Measurements from ENCODE around the gene MYBPH.

DNA sequence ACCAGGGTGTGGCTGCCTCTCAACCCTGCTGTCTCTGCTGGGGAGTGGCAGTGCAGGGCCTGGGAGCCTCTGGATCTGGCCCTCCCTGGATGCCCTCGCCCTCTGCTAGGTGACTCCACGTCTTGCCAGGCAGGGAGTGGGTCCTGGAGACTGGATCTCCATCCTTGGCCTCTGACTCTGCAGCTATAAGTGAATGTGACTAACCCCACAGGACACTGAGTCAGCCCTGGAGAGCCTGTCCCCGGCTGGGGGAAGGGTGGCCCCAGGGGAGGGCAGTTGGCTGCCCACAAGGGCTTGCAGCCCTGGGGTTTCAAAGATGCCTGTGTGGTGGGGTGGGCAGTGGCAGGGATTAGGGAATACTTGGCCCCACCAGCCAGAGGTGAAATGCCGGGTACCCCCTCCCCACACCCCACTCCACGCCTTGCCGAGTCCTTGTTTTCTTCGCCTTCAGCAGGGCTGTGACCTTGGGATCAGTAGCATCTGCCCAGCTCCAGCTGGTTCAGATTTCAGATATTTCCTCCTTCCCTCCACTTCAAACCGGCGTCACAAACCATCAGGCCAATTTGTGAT is 1.9 kb upstream of the MYBPH start:
- TF ChIP-seq, protein P1, sequence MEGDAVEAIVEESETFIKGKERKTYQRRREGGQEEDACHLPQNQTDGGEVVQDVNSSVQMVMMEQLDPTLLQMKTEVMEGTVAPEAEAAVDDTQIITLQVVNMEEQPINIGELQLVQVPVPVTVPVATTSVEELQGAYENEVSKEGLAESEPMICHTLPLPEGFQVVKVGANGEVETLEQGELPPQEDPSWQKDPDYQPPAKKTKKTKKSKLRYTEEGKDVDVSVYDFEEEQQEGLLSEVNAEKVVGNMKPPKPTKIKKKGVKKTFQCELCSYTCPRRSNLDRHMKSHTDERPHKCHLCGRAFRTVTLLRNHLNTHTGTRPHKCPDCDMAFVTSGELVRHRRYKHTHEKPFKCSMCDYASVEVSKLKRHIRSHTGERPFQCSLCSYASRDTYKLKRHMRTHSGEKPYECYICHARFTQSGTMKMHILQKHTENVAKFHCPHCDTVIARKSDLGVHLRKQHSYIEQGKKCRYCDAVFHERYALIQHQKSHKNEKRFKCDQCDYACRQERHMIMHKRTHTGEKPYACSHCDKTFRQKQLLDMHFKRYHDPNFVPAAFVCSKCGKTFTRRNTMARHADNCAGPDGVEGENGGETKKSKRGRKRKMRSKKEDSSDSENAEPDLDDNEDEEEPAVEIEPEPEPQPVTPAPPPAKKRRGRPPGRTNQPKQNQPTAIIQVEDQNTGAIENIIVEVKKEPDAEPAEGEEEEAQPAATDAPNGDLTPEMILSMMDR (IDR thresholded peaks at IDR 0.05): no peak
- no peak for TF ChIP-seq POLR2A (IDR thresholded peaks at IDR 0.05)
